ENCODE data around the gene CFL2.

DNA sequence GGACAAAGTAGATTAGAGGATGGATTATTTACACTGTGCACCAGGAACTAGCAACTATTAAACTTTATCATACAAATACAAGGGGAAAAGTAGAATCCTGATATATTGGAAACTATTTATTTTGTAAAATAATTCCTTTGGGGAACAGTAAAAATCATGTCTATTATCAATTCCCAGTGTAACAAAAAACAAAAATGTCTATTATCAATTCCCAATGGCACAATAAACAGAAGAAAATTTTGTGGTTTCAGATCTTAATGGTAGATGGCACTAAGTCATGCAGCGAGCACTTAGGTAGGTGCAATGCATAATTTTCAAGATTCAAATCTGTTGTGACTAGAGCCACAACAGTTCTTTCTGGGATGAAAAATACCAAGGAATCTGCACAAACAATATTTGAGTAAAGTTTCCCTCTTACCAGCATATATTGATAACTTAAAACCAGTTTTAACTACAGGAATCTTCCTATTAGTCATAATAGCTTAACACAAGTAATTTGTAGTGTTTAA, 13.7 kb downstream of the CFL2 start:
- TF ChIP-seq POLR2A (IDR thresholded peaks at IDR 0.05) (no peak), POLR2AphosphoS5 (IDR thresholded peaks at IDR 0.05) (no peak)
- TF ChIP-seq, protein P1, sequence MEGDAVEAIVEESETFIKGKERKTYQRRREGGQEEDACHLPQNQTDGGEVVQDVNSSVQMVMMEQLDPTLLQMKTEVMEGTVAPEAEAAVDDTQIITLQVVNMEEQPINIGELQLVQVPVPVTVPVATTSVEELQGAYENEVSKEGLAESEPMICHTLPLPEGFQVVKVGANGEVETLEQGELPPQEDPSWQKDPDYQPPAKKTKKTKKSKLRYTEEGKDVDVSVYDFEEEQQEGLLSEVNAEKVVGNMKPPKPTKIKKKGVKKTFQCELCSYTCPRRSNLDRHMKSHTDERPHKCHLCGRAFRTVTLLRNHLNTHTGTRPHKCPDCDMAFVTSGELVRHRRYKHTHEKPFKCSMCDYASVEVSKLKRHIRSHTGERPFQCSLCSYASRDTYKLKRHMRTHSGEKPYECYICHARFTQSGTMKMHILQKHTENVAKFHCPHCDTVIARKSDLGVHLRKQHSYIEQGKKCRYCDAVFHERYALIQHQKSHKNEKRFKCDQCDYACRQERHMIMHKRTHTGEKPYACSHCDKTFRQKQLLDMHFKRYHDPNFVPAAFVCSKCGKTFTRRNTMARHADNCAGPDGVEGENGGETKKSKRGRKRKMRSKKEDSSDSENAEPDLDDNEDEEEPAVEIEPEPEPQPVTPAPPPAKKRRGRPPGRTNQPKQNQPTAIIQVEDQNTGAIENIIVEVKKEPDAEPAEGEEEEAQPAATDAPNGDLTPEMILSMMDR (IDR thresholded peaks at IDR 0.05), result no peak

Measured in gastroesophageal sphincter (tissue), 3 donors.